Fibroblast of mammary gland (primary cell): ENCODE measurements around the gene STMP1.
"Not testable (repeated sequence)": the region's sequence is repeated elsewhere in the genome, so short reads cannot be mapped to it uniquely, and the experiment has no call there.

Experiments used
- DNase-seq: peaks from one replicate; pipeline ENCODE4 v3.0.0-alpha.2; 2010; ENCODE audit warnings: low read depth
- H3K4me3 ChIP-seq: 2 replicates; pipeline ENCODE4 v1.5.1; 2011; ENCODE audit warnings: low read depth, mild to moderate bottlenecking, low read length, moderate library complexity; ENCODE audit not compliant: control insufficient read depth
- TF ChIP-seq, protein P1 (sequence below): conservative IDR thresholded peaks from 2 replicates; pipeline ENCODE4 v1.5.1; 2011; ENCODE audit warnings: low read depth, low read length, inconsistent platforms; ENCODE audit not compliant: control insufficient read depth, insufficient read depth

STMP1 gene

DNA sequence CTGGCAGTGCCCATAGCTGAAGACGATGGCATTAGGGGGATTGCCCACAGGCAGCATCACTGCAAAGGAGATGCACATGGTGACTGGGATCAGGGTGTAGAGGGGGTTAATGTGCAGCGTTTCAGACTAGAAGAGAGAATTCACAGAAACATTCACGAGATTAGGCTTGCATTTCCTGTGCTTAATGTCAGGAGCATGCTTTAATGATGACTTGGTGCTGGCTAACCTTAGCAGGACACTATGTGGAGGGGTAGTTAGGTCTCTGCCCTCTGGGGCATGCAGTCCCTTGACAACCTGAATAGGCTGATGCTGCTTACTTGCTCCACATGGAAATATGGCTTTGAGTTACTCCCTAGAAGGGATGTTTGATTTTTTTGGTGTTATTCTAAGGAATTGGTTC is 21.8 kb downstream of the STMP1 start:
- TF ChIP-seq, protein P1, sequence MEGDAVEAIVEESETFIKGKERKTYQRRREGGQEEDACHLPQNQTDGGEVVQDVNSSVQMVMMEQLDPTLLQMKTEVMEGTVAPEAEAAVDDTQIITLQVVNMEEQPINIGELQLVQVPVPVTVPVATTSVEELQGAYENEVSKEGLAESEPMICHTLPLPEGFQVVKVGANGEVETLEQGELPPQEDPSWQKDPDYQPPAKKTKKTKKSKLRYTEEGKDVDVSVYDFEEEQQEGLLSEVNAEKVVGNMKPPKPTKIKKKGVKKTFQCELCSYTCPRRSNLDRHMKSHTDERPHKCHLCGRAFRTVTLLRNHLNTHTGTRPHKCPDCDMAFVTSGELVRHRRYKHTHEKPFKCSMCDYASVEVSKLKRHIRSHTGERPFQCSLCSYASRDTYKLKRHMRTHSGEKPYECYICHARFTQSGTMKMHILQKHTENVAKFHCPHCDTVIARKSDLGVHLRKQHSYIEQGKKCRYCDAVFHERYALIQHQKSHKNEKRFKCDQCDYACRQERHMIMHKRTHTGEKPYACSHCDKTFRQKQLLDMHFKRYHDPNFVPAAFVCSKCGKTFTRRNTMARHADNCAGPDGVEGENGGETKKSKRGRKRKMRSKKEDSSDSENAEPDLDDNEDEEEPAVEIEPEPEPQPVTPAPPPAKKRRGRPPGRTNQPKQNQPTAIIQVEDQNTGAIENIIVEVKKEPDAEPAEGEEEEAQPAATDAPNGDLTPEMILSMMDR: no peak
- H3K4me3 ChIP-seq: no peak overlapping the region
- no peak for DNase-seq

DNA sequence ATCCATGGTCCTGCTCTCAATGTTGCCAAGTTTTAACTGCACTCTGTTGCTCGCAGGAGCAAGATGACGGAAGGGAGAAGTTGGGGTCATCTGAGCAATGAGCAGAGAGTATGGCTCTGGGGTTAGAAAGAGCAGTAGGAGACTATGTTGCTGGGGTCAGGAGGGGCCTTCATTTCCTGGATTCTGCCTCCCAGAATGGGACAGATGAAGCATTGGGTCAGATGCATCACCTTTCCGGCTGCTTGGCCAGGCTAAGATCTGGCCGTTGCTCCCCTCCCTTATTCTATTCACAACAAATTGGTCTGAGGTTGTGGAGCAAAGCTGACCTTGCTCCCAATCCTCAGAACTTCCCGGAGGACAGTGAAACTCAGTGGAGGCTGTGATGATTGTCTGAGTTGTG is 22.4 kb downstream of the STMP1 start:
- DNase-seq: no peak
- H3K4me3 ChIP-seq: no peak overlapping the region
- TF ChIP-seq, protein P1: no peak

DNA sequence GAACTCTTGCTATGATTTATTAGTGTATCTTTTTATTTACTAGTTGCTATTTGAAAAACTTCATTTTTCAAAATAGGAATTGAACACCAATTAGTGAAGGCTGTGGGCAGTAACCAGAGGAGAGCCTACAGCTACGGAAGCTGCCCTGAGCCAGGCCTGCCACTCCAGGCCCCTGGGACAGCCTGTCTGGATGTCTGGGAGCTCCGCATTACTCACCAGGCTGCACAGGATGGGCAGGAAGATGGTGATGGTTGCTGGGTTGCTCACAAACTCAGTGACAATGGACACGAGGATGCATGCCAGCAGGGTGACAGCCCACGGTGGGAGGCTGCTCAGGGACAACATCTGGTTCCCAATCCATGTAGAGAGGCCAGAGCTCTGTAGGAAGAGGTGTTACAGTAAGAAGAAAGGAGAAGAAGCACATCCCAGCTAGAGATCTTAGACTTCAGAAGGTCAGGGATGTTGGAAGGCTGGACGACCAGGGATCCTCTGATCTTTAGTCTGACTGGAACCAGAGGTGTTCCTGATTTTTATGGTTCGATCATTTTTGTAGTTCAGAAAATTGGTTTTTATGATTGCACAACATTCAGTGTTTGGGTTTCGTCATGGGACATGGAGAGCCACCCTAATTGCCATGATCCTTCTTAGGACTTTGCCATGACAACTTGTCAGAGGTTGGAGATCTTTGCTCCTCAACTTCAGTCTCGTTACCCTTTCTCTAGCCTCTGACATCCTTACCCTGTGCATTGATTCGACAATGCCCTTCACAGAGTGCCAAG is 23.2 kb downstream of the STMP1 start:
- H3K4me3 ChIP-seq: no peak overlapping the region
- TF ChIP-seq, protein P1: no peak
- no peak for DNase-seq

DNA sequence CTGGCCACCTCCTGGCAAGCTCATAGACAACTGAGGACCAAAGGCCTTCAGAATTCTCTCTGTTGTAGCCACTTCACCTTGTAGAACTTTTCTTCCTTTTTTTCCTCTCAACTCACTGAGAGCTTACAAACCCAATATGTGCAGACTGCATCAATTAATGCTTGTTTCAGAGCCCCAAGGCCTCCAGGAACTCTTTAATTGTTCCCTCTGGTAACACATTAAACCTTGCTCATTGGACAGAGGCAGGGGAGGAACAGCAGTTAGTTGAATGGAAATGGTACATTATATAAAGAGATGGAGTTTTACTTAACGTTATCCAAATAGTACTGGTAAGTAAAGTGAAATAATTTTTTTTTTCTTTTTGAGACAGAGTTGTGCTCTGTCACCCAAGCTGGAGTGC is 25.2 kb downstream of the STMP1 start:
- no peak overlapping the region for H3K4me3 ChIP-seq
- no peak for DNase-seq
- TF ChIP-seq, protein P1: no peak

DNA sequence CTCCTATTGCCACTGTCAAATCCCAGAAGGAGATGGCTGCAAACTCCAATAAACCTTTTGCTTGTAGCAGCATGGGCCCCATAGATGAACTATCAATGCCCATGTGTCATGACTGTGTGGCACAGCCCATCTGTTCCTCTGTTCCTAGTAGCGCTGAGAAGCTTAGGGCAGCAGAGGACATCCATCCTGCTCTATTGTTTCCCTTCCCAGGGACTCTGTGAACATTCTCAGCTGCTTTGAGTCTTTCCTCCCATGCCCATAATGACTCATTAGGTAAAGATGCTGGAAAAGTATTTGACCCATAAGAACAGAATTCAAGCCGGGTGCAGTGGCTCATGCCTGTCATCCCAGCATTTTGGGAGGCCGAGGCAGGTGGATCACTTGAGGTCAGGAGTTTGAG is 28.3 kb downstream of the STMP1 start:
- H3K4me3 ChIP-seq: no peak overlapping the region
- peak; percentile 50 for DNase-seq
- TF ChIP-seq, protein P1: no peak

DNA sequence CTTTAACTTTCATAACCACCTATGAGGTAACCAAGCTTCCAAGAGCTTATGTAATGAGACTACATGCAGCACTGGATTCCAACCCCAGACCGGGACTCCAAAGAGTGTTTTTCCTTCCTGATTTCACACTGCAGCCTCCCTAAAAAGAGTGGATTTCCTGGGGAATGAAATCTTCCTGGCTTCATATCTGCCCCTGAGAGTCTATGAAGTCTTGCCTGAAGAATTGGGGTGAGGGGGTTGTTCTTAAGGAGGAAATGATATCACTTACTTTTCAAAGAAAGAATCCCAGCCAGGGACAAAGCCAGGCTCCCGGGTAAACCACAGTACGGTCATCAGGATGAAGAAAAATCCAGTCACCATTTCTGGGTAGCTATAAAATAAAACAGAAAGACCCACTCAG is 29.7 kb downstream of the STMP1 start:
- H3K4me3 ChIP-seq: no peak overlapping the region
- DNase-seq: no peak
- TF ChIP-seq, protein P1: no peak

DNA sequence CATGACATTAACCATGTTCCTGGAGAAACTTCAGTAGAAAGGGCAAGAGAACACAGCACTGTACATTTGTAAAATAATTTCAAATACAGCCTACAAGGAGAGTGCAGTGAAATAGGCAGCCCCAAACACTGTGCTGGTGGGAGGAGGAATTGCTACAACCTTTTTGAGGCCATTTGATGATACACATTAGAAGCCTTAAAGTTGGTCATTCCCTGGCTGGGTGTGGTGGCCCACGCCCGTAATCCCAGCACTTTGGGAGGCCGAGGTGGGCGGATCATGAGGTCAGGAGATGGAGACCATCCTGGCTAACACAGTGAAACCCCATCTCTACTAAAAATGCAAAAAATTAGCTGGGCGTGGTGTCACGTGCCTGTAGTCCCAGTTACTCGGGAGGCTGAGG is 30.3 kb downstream of the STMP1 start:
- not testable (repeated sequence) for H3K4me3 ChIP-seq, DNase-seq
